GM19455 (cell line): ENCODE measurements around the gene ARL8A.
"Not testable (repeated sequence)": the region's sequence is repeated elsewhere in the genome, so short reads cannot be mapped to it uniquely, and the experiment has no call there.

Experiments used
- ATAC-seq: cut with Tn5 transposase; IDR thresholded peaks from one replicate; pipeline ENCODE4 v1.9.1; 2021; ENCODE audit not compliant: unreplicated experiment

The ARL8A gene

DNA sequence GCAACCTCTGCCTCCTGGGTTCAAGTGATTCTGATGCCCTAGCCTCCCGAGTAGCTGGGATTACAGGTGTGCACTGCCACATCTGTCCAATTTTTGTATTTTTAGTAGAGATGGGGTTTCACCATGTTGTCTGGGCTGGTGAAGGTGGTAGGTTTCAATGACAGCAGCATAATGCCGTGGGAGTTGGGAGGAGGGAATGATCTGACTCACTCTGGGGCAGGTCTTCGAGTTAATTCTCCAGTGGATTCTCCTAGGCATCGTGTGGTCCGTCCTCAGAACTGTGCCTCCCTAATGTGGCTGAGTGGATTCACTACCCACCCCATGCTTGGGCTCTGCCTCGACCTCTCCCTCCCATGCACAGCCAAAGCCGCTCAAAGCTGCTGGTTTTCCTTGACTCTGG is 23.5 kb downstream of the ARL8A start:
- no peak for ATAC-seq

GRCh38 chr1:202117898-202118371 is 26.6 kb downstream of the ARL8A start:
- no peak for ATAC-seq

DNA sequence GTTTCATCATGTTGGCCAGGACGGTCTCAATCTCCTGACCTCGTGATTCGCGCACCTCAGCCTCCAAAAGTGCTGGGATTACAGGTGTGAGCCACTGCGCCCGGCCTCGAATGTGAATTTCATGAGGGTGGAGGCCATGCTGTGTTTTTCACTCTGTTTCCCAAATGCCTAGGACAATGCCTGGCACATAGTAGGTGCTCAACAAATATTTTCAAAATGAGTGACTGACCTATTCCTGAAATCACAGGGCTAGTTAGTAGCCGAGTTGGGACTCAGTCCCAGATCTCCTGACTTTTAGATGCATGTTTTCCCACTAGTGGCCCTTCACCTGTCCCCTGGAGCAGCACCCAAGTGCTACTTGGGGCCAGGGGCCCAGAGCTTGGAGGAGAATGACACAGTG is 28.2 kb downstream of the ARL8A start:
- ATAC-seq, result no peak

DNA sequence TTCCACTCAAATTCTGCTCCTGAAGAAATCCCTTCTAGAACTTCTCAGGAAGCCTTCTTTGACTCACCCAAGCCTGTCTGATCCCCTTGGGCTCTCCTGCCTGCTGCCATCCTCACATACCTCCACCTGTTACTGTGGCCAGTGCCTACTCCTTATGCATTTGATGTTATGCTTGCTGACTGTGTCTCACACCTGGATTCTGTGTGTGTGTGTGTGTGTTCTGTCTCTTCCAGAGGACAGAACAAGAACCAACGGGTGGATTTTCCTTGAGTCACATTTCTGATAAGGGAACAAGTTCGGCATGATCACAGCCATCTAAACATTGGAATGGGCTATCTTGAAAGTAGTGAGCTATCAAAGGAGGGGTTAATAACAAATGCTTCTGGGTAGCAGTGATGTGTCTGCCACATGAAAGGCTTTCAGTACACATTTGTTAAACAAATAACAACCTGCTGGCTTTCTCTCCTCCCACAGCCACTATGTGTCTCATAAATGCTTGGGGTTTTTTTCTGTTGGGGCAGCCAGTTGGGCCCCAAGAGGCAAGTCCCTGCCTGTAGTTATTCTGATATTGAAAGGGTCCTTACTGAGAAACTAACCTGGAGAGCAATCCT is 30.7 kb downstream of the ARL8A start:
- ATAC-seq, result no peak

DNA sequence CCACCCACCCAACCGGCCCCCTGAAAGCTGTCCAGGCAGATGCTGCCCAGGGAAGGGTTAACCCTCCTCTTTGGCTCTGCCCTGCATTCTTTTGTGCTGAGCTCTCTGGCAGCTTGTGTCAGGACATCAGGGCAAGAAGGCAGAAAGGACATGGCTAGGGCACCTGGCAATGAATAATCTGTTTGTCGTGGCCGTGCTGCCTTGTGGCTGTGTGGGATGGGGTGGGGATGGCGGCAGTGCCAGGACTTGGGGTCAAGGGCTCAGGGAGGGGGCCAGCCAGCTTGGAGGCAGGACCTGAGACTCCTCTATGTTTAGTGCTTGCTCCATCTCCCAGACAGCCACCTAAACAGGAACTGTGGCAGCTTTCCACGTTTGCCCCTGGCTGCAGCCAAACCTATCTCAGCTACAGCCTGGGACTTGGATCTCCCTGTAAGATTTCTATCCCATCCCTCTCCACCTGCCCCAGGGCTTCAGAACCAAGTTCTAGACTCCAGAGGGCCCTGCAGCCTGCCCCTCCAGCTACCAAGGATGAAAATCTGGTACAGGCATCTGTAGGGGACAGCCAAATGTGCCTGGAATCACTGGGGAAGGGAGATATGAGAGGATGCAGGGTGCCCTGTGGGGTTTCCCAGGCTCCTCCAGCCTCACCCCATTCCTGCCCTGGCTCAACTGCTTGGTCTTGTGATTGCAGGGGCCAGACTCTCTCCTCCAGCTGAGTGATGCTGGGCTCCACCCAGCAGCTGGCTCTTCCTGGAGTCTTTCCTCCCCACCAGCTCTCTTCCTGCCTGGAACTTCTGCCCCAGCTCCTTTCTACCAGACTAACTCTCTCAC is 31.5 kb downstream of the ARL8A start:
- no peak for ATAC-seq

DNA sequence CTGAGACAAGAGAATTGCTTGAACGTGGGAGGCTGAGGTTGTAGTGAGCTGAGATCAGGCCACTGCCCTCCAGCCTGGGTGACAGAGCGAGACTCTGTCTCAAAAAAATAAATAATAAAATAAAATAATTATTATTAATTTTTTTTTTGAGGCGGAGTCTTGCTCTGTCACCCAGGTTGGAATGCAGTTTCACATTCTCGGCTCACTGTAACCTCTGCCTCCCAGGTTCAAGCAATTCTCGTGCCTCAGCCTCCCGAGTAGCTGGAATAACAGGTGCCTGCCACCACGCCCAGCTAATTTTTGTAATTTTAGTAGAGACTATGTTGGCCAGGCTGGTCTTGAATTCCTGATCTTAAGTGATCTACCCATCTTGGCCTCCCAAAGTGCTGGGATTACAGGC is 32.9 kb downstream of the ARL8A start:
- not testable (repeated sequence) for ATAC-seq

- no peak for ATAC-seq
Observed at GRCh38 chr1:202110977-202111376, 33.6 kb downstream of the ARL8A start.

GRCh38 chr1:202107801-202108731 is 36.5 kb downstream of the ARL8A start:
- no peak for ATAC-seq

- no peak for ATAC-seq
Observed at GRCh38 chr1:202107321-202107761, 37.2 kb downstream of the ARL8A start.

DNA sequence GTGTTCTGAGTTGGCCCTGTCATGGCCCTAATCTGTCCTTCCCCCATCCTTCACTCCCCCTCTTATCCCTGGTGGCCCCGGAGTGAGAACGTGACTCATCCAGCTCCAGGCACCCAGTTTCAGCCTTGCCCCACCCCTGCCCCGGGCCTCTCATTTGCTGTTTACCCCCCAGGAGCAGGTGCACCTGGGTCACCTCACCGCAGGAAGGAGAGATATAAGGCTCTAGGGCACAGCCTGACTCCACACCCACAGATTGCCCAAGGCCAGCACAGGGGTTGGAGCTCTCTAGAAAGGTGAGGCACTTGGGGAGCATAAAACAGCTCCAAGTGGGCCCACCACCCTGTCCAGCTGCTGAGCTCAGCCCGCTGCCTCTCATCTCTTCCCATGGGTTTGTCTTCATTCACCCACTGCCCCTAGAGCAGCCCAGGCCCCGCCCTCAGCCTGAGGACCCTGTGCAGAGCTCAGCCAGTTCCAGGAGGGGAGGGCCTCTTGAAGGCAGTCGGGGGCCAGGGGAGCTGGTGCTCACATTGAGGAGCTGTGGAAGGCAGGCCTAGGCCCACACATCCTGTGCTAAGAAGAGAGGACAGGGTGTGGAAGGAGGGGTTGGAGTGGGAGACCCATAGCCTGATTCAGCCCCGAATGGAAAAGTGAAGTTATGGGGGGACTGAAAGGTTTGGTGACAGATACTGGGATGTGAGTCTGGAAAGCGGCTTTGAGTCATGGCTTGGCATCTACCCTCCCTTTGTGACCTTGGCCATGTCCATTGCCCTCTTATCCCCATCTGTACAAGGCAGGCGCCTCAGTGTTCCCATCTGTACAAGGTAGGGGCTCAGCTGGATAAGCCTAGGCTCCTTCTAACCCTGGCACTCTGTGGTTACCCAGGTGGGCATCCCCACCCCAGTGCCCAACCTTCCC is 37.9 kb downstream of the ARL8A start:
- ATAC-seq, result no peak

- ATAC-seq, result no peak
Observed at GRCh38 chr1:202105571-202106339, 38.8 kb downstream of the ARL8A start.

DNA sequence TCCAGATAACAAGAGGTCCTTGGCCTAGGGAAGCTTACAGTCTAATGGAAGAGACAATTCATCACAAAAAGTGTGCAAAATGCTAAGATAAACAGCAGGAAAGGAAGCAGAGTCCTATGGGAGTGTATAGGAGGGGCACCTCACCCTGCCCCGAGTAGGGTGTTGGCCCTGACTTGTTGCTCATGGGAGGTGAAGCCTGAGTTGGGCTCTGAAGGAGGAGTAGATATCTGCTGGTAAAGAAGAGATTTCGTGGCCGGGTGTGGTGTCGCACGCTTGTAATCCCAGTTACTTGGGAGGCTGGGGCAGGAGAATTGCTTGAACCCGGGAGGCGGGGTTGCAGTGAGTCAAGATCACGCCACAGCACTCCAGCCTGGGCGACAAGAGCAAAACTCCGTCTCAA is 40.5 kb downstream of the ARL8A start:
- ATAC-seq, result no peak

GRCh38 chr1:202101184-202101583 is 43.4 kb downstream of the ARL8A start:
- ATAC-seq, result no peak

GRCh38 chr1:202093858-202094257 is 50.7 kb downstream of the ARL8A start:
- ATAC-seq, result no peak

- no peak for ATAC-seq
Observed at GRCh38 chr1:202090994-202091393, 53.5 kb downstream of the ARL8A start.

DNA sequence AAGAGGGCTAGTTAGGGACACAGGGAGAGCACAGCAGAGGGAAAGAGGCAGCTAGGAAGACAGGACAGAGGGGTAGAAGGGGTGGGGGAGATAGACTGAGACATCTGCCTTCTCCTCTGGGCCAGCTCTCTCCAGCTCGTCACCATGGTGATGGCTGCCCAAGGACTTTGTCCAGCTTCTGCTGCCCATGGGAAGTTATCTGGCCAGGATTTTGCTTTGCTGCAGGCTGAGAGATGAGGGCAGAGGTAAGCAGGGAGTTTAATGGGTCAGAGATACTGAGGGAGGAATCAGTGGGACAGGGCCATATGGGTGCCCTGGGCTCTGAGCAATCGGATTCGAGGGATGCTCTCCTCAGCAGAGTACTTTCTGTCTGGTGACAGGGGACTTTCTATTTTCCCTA is 56.3 kb downstream of the ARL8A start:
- ATAC-seq, result no peak

DNA sequence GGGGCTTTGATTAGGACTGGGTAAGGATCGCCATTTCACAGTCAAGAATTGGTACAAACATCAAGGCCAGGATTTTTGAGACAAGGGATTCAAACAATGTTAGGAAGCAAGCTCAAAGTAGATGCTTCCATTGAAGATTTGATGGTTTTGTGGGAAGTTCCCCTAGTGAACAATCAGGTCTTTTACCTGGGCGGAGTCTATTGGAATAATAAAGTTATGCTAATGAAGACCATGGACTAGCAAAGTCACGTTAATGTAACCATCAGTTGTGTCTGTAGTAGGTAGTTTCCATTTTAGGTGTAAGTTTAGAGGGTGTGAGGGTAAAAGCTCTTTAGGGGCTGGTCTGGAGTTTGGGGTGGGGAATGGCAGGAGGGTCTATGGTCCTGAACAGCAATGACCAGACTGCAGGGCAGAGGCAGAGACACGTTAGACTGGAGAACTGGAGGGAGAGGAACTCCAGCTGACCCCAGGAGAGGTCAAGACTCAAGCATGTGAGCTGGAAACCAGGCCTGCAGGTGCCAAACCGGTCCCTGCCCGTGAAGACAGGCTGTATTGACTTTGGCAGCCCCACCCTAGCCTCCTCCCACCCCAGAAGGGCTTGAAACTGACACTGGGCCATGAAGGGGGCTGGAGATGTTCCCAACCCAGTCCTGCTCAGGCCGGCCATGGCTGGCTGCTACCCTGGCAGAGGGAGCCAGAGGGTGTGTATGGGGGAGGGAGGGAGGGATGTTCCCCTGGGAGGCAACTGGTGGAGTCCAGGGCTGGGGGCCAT is 57.8 kb downstream of the ARL8A start:
- ATAC-seq, result no peak

DNA sequence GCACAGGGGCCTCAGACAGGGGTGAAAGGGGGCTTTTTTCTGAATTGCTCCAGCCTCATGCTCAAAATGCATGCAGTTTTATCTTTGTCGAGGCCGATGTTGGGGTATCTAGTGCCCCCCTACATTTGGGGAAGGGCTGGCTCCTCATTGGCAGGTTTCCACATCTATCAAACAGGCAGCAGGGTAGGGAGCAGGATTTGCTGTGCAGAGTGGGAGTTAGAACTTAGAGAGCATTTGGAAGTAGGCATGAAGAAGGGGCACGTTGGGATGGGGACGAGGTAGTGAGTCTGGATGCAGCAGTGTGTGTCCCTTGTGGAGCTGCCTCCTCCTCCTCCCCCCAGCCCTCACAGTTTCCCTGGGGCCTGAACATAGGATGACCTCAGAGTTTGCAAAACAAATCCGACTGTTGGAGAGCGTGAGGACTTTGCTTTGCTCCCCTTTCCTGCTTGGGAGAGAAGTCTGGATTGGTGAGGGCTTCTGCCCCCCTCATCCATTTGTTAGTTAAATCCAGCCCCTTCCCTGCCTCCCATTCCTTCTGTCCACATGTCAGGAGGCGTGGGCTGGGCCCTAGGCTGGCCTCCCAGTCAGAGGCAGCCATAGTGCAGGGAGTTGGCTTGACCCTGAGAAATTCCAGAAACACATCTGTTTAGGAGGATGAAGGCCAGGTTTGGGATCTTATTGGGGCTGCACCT is 58.7 kb downstream of the ARL8A start:
- ATAC-seq, result no peak
